GM21423 (cell line): ENCODE data around the gene KLHL7.
"Not testable (repeated sequence)": the region's sequence is repeated elsewhere in the genome, so short reads cannot be mapped to it uniquely, and the experiment has no call there.

Source experiments
- ATAC-seq: cut with Tn5 transposase; IDR thresholded peaks from one replicate; pipeline ENCODE4 v1.9.1; 2021; ENCODE audit warnings: mild to moderate bottlenecking, moderate library complexity; ENCODE audit not compliant: unreplicated experiment

The KLHL7 gene

DNA sequence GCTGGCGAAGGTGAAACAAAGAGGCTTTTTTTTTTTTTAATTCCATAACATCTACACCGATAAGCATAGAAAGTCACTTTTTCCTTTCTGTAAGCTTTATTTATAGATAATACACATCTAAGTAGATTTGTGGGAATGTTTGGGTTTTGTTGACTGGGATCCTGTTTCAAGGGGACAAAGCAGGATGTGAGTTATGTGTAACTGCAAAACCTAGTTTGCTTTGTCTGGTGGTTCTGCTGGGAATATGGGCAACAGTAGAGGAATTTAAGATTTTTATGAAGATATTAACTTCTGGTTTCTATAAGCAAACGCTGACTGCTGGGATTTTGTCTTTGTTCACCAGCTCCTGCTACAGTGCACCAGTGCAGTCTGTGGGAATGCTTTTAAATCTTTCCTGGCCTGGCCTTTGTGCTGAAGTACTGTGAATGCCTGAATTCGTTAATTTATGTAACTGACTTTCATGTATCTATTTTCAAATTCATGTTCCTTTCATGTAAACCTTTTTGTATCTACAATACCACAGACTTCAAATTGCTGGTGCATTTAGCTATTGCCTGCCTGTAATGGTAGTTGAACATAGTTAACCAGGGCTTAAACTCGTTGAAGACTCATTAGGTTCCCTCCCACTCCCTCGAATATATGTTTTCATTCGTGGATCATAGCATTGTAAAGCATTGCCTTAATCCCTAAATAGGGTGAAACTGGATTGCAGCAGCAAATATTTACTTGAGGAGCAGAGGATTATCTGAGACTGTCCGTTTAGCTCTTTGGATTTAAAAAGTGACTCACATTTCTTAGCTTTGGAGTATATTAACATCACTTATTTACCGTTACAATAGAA is 1.5 kb downstream of the KLHL7 start:
- no peak for ATAC-seq

DNA sequence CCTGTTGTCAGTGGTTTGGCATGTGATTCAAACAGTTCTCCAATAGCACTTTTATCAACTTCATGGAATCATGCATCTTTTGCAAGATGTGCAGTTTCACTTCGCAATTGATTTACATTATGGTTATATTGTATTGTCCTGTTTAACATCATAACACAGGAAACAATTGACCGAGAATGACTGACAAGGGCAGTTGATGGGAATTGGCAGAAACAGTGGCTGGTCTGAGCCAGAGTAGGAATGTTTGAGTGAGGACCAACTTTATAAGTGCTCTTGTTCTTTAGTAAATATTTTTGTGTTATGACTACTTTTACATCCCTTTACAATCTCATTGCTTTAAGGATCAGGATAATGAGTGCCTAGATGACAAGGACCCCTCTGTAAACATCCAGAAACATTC is 2.2 kb downstream of the KLHL7 start:
- ATAC-seq: no peak

DNA sequence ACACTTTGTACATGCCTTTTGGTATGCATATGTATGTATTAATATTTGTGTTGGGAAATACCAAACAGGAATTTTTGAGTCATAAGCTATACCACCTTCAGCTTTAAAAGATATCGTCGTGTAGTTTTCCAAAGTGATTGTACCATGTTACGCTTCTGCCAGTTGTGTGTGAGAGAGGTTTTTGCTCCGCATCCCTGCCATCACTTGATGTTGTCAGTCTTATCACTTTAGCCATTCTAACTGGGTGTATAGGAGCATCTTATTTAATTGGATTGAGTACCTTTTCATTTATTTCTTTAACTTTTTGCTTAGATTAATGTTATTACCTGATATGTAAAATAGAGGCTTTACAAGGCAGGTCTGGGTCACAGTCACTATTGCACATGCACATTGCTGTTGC is 3.4 kb downstream of the KLHL7 start:
- ATAC-seq: no peak

DNA sequence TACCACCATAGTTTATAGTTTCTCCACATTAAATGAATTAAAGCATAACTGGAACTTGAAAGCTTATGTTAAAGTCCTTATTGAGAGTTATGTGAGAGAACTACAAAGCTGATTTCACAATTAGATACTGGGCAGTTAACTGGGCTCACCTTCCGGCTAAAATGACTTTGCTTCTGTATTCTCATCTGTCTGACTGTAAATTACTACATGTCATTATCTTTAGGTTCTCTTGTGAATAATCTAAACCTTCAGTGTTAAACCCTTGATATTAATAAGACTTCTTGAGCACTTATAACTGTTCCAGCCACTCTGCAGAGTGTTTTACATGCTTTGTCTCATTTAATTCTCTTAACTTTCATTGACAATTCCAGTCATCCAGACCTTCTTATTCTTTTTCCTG is 3.9 kb downstream of the KLHL7 start:
- no peak for ATAC-seq

DNA sequence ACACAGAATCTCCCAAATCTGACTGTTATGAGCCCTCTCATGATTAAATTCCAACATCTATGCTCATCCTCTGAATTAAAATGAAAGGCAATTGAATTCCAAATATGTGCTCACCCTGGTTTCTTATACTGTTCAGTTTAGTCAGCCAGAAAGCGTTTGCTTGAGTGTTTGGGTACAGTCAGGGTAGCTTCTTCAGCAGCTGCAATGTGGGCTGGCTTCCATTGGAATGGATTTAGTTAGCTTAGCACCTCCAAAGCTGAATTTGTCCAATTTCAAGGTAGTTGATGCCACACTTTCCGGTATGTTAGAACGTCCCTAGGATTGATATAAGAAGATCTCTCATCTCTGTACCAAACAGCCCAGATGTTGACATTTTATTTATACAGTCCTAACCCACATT is 9.3 kb downstream of the KLHL7 start:
- no peak for ATAC-seq

DNA sequence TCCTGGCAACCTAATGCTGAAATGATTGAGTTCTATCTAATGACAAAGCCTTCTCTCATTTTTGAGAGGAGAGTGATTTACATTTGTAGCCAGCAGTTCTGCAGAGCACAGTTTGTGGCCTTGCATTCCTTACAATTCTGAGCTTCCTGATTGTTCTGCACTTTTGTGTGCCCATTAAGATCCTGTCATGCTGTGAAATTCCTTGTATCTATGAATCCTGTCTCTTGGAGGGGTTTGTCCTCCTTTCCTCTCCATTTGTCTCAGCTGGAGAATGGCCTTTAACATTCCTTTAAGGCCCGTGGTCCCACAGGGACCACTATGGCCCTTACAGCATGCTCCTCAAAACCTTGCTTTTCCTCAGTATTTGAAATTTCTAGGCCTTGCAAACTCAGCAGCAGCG is 10.4 kb downstream of the KLHL7 start:
- no peak for ATAC-seq

DNA sequence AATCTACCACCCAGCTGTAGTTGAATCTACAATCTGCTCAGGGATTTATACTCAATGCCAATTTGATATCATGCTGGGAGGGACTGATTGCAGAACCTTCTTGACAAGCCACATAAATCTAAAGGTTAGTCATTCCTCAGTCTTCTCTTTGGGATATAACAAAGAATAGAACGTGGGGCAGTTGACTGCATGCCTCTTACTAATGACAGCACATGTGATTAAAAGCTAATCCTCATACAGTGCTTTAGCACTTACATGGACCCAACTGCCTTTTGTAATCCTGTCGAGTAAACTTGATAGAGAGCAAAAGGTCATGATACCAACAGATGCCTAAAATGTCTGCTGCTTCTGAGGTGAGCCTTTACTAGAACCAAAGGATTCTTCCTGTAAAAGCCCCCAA is 12.3 kb downstream of the KLHL7 start:
- no peak for ATAC-seq

DNA sequence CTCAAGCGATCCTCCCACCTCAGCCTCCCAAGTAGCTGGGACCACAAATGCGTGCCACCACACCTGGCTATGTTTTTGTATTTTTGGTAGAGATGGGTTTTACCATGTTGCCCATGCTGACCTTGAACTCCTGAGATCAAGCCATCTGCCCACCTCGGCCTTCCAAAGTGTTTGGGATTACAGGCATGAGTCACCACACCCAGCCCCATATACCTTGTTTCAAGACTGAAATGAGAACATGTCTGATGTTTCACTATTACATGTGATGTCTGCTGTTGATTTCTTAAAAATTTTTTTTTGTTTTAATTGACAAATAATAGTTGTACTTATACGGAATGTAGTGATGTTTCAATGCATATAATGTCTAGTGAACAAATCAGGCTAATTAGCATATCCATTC is 14.5 kb downstream of the KLHL7 start:
- ATAC-seq: no peak

DNA sequence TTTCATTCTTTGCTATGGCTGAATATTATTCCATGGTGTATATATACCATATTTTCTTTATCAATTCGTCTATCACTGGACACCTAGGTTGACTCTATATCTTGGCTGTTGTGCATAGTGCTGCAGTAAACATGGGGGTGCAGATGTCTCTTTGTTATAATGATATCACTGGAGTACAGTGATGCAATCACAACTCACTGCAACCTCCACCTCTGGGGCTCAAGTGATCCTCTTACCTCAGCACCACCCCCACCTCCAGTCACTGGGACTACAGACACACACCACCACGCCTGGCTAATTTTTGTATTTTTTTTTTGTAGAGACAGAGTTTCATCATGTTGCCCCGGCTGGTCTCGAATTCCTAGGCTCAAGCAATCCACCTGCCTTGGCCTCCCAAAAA is 15.6 kb downstream of the KLHL7 start:
- ATAC-seq: no peak

DNA sequence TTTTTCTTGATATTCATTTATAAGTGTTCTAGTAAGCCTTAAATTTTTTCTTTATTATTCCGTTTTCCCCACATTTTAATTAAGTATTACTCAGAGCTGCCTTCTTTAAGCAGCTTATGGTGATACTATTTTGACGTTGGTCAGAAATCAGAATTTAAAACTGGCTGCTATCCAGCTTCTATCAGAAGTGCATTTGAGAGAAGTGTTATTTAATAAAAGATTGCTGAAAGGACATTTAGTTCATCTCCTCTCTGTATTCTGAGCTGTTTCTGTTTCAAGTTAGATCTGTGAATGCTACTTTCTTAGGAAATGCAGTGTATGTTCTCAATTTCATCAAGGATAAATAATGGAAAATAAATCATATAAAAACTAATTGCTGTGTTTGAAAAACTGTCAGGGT is 17.4 kb downstream of the KLHL7 start:
- ATAC-seq: no peak

DNA sequence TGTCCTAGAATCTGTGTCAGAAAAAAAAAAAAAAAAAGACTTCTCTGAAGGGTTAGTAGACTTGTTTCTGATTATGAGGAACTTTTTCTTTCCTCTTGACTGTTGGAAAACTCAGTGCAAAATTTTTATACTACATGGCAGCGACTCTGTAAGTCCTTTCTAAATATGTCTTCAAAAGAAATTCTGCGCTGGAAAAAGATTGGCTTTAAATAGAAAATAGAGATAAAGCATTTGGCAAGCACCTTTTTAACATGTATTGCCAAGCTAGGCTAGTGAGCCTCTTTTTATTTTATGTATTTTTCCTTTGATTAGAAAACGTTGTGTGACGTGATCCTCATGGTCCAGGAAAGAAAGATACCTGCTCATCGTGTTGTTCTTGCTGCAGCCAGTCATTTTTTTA is 17.9 kb downstream of the KLHL7 start:
- ATAC-seq: no peak

DNA sequence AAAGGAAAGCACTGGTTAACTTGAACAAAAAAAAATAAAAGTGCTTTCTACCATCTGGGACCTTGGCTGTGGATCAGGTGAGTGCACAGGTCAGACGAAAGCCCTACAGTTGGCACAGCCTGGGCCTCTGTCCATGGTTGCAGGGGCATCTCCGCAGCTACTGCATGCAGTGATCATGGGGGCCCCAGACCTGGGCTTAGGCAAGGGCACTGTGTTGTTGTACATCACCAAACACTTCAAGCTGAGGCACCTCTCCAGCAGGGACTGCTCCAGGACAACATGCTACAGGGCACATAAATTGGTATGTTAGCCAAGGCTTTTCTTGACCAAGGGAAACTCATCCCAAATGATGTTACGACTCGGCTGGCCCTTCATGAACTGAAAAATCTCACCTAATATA is 23.5 kb downstream of the KLHL7 start:
- no peak for ATAC-seq

DNA sequence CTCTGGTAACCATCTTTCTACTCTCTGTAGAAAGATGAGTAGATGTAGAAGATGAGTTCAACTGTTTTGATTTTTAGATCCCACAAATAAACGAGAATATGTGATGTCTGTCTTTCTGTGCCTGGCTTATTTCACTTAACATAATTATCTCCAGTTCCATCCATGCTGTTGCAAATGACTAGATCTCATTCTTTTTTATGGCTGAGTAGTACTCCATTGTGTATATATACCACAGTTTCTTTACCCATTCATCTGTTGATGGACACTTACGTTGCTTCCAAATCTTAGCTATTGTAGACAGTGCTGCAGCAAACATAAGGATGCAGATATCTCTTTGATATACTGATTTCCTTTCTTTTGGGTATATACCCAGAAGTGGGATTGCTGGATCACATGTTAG is 26.2 kb downstream of the KLHL7 start:
- ATAC-seq: not testable (repeated sequence)

DNA sequence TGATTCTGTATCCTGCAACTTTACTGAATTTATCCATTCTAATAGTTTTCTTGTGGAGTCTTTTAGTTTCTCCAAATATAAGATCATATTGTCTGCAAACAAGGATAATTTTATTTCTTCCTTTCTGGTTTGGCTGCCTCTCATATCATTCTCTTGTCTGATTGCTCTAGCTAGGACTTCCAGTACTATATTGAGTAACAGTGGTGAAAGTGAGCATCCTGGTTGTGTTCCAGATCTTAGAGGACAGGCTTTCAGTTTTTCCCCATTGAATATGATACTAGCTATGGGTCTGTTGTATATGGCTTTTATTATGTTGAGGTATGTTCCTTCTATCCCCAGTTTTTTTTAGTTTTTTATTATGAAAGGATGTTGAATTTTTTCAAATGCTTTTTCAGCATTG is 28.2 kb downstream of the KLHL7 start:
- no peak for ATAC-seq

DNA sequence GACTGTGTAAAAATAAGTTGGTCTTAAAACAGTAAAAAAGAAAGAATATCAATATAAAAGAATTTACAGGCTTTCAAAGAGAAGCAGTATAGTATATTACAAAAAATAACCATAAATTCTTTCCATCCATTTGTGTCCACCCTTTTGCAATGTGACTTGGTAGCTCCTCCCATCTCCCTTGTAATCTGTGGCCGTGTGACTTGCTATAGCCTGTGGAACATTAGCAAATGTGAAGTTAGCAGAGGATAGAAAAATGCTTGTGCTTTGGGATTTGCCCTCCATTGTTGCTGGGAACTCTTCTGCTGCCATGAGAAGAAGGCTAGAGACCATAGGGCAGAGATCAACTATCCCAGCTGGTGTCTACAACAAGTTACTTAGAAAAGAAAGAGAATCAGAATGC is 30.2 kb downstream of the KLHL7 start:
- no peak for ATAC-seq

DNA sequence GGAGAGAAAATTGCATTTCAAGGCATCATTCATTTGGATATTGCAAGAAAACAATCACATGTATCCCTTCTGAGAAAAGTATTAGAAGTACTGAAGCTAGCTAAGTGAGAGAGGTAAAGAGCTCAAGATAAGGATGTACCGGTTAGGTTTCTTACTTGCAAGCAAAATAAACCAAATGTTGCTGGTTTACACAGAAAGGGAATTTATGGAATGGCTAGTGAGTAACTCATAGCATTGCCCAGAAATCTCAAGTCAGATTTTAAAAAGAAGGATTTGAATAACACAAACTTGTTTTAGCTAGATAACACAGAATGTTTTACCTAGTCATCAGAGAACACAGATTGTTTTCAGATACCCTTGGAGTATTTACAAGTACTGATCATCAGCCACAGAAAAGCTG is 30.6 kb downstream of the KLHL7 start:
- no peak for ATAC-seq

DNA sequence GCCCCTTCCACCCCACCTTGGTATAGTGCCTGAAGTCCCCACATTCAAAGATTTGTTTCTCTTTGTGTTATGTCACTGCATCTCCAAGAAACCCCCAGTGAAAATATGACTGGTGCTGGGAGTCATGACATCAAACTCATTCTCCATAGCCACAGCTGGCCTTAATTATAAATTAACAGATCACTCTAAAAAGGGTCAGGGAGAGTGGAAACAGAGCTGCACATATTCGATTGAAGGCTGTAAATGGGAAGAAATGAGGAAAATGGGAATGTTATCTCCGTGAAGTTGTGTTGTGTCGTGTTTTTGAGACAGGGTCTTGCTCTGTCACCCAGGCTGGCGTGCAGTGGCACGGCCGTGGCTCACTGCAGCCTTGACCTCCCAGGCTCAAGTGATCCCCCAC is 52.1 kb downstream of the KLHL7 start:
- no peak for ATAC-seq

DNA sequence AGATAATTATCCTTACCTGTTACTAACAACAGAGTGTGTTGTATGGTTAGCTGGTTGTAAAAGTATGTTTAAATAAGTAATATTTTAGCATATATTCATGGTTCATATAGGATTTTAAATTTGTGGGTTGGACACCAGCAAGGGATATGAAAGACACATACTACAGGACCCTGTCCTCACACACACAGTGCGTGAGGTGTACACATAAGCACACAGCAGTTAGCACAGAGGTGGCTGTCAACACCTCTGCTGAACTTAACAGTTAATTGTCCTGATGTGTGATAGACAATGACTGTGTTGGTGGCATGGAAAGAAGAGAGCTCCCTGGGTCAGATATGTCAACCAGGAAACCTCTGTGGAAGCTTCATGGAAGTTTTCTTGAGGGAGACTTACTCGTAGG is 53.0 kb downstream of the KLHL7 start:
- no peak for ATAC-seq

DNA sequence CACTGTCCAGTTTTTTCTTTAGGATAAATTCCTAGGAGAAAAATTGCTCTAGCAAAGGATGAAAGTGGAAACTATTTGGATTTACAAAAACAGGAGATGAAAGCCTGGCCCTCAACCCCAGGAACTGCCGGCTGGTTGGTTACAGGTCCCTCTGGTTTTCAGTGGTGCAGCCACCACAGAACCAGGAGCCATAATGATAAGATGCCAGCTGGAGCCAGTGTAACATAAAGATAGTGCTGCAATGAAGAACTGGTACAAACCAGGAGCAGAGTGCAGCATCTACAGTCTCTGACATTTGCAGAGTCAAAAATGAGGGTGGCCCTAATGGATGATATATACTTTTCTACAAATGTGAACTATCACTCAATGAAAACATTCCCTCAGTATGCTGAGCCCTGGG is 55.9 kb downstream of the KLHL7 start:
- no peak for ATAC-seq

DNA sequence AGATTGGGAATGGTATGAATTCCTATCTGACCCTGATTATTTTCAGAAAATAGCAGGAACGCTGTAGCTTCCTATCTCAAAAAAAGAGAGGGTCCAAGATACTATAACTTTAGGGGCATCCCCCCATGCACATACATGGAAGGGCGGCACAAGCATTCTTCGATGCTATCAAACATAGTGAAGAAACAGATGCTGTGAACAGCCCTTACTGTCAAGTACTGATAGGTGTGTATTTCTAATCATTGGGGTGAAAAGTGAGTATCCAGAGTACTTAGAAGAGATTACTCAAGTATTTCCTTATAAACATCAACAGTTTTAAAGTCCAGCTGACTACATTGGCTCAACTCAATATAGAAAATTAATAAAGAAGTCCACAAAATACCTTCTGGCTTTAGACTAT is 59.3 kb downstream of the KLHL7 start:
- ATAC-seq: no peak

DNA sequence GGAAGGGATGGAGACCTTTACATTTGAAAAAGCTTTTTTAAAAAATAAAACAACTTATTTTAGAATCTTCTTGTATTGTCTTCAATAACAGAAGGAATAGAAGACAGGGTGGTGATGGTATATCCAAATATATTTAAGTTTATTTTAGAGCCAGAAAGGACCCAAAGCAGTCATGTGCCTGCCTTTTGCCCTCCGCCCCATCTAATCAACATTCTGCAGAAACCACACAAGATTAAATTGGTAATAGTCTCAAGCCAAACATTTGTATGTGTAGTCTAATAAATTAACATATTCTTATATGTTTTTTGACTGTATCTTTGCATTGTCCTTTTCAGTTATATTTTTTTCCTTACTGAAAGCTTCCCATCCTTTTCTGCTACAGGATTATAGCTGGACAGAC is 59.7 kb downstream of the KLHL7 start:
- no peak for ATAC-seq

DNA sequence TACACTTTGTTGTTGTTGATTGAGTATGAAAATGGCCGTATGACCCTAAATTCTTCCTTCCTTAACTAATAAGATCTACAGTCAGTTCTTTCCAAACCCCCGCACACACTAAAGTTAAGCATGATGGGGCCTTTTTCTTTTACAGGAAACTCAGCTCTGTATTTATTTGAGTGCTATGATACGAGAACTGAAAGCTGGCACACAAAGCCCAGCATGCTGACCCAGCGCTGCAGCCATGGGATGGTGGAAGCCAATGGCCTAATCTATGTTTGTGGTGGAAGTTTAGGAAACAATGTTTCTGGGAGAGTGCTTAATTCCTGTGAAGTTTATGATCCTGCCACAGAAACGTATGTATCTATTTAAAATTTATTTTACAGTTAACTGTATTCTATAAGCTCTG is 62.1 kb downstream of the KLHL7 start:
- no peak for ATAC-seq
